GM18873 (cell line): ENCODE results near the gene ENOSF1.
"Not testable (repeated sequence)": the region's sequence is repeated elsewhere in the genome, so short reads cannot be mapped to it uniquely, and the experiment has no call there.

Source experiments
- ATAC-seq: cut with Tn5 transposase; IDR thresholded peaks from one replicate; pipeline ENCODE4 v1.9.1; 2021; ENCODE audit warnings: mild to moderate bottlenecking, moderate library complexity, moderate number of reproducible peaks; ENCODE audit not compliant: unreplicated experiment, low FRiP score

Gene ENOSF1

GRCh38 chr18:709771-710170 lies 2.7 kb downstream of the ENOSF1 start:
- no peak for ATAC-seq

- ATAC-seq, result no peak
These were observed 4.3 kb downstream of the ENOSF1 start for GRCh38 chr18:708096-708495.

DNA sequence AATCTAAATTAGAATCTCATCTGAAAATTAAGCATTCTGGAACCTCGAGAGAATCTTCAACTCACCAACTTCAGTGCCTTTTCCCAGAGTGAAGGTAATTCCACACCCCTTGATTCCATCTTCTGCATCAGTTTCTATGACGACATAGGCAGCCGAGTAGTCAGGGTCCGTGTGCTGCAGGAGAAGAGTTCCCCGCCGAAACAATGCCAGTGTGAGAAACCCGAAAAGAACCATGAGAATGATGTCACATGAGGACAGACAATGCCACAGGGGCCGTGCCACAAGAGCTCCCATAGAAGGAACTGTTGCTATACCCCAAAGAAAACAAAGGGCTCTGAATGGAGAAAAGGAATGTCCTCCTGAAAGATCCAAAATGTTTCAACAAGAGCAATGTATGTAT lies 6.0 kb downstream of the ENOSF1 start:
- no peak for ATAC-seq

- ATAC-seq, result no peak
These were observed 9.0 kb downstream of the ENOSF1 start for GRCh38 chr18:703213-703967.

DNA sequence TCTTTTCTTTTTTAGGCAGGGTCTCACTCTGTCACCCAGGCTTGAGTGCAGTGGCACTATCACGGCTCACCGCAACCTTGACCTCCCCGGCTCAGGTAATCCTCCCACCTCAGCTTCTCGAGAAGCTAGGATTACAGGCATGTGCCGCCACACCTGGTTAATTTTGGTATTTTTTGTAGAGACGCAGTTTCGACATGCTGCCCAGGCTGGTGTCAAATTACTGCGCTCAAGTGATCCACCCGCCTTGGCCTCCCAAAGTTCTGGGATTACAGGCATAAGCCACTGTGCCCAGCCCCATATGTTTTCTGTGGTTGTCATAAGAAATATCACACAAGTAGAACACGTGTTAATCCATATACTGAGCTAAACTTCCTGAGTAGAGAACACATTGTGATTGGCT lies 14.6 kb downstream of the ENOSF1 start:
- no peak for ATAC-seq

DNA sequence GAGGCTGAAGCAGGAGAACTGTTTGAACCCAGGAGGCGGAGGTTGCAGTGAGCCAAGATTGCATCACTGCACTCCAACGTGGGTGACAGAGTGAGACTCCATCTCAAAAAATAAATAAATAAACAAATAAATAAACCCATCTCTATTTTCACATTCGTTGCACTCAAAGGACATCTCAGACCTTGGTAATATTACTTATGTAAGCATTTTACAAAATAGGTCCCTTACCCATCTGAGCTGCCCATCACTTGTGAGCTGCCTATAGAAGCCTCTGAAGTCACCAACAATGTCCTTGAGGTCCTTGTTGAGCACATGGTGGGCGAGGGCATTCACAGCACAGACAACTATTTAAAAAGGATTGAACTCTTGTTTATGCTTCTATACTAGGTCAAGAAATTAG lies 15.4 kb downstream of the ENOSF1 start:
- no peak for ATAC-seq

DNA sequence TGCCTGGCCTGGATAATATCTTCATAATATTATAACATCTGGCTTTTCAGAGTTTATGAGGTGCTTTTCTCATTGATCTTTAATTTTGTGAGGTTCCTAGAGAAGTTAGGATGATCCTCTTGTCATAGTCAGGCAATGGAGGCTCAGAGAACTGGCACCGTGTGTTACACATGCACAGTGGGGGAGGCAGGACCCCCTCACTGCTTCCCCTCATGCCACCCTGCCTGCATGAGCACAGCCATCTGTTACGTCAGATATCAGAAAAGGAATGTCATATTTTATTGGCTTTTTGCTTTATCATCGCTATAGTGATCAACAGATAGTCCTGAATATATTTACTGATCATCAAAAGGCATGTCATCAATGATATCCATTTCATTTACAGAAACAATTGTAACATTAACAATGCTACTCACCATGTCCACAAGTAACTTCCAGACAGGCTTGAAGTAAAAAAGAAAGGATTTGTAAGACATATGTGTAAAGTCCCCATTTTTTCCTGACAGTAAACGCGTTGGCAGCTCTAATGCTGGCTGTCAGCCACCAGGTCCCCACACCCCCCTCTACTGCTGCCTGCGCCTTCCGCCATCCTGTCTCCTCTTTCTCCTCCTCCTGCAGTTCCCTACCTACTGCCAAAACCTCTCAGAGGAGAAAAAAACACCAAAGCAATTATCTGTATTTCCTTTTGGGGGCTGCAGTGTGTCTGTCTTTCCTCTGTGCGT lies 18.8 kb downstream of the ENOSF1 start:
- no peak for ATAC-seq

GRCh38 chr18:692824-693223 lies 19.6 kb downstream of the ENOSF1 start:
- ATAC-seq, result no peak

DNA sequence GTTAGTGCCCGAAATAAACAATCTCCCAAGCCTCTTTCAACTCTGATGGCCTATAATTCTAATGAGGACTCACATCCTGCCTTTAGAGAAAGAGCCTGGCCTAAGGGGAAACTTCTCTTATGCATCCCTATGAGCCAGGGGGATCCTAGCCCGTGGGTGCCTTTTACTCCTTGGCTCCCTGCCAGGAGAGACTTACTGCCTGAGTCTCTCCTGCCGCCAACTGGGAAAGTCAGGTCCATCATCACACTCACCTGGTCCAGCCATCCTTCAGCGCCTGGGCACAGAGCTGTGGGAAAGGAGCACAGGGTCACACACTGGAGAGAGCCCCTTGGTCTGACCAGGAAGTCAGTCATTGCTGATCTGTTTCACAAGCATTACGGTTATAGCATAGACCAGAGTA lies 24.1 kb downstream of the ENOSF1 start:
- ATAC-seq, result no peak

DNA sequence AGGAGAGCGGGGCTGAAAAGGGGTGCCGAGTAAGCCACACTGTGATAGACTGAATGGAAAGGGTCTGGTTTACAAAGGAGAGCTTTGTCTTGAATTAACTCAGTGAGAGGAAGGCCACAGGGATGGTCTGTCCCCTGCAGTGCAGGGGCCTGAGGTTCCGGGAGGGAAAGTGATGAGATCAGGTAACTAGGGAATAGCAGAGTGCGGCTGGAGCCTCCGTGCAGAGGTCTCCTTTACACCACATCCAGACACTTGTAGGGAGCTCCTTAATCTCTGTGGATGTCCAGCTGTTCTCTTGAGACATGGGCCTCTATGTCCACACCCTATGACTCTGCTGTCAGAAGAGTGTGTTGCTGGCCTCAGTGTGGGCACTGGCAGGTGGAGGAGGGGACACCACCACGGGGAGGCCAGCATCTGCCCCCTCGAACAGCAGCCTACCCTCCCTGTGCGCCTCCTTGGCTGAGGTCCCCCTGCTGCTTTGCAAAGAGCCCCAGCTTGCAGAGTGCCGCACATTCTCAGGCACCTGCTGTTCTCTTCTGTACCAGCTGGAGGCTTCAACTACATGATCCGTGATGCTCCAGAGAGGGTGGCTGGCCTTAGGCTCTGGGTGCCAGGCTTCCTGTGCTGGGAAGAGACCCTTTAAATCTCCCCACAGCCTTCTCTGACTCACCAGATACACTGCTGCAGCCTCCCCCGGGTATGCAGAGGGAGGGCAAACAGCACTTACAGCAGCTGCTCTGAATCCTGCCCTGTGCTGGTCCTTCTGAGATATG lies 25.9 kb downstream of the ENOSF1 start:
- no peak for ATAC-seq

DNA sequence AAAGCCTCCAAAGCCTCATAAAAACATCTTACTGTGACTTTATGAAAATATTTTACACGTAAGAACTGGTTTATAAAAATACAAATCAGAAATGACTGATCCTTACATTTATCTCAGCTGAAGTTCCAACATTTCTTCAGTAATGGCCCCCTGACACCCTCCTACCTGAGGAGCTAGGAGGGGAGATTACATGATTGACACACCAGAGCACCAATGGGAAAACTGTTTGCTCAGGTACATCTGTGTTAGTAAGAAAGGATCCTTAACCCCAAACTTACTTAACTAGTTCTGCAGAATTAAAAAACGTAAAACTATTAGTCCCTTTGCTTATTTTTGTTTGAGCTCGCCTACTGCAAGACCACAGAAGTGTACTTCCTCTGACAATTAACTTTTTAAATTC lies 27.0 kb downstream of the ENOSF1 start:
- ATAC-seq, result no peak

DNA sequence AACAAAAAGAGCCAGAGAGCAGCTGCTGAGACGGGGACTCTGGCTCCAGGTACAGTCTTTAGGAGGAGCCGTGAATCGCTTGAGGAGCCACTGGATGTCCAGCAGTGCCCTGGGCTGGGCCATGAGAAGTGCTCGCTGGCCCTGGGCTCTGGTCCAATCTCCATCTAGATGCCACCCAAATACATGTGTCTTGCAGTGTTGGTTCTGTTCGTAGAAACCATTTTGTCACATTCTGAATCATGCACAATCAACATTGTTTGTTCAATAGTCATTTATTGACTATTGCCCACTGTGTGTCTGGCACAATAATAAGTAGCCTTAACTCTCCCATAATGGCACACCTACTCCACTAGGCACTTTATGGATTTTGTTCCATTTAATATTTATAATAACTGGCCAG lies 28.9 kb downstream of the ENOSF1 start:
- no peak for ATAC-seq

- no peak for ATAC-seq
These were observed 29.6 kb downstream of the ENOSF1 start for GRCh38 chr18:682833-683232.

GRCh38 chr18:682416-682815 lies 30.0 kb downstream of the ENOSF1 start:
- not testable (repeated sequence) for ATAC-seq

DNA sequence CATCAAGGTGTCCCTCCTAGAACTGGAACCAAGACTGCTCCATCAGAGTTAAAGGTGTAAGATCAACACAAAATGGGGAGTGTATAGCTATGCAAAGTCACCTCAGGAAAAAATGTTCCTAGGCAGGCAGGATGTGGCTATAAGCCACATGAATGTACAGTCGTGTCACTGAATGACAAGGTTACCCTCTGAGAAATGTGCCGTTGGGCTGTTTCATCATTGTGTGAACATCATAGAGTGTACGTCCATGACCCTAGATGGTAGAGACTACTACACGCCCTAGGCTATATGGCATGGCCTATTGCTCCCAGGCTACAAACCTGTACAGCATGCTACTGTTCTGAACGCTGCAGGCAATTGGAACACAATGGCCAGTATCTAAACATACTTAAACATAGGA lies 30.4 kb downstream of the ENOSF1 start:
- ATAC-seq, result no peak

- no peak for ATAC-seq
These were observed 32.0 kb downstream of the ENOSF1 start for GRCh38 chr18:680392-680791.

DNA sequence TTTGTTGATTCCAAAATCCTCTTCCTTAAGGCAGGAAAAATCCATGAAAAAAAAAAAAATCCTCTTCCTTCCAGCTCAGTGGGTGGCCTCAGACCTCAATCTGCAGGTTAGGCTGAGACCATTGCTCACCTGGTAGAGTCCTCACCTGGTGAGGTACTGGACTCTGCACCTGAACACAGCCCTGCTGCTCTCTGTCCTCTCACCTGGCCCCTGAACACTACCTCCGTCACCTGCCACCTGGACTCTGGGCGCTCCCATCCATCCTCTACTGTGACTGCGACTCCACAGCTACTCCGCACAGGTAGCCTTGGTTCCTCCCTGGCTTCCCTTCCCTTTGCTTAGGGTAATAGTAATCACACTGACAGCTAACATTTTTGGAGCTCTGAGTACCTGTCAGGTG lies 32.9 kb downstream of the ENOSF1 start:
- no peak for ATAC-seq

DNA sequence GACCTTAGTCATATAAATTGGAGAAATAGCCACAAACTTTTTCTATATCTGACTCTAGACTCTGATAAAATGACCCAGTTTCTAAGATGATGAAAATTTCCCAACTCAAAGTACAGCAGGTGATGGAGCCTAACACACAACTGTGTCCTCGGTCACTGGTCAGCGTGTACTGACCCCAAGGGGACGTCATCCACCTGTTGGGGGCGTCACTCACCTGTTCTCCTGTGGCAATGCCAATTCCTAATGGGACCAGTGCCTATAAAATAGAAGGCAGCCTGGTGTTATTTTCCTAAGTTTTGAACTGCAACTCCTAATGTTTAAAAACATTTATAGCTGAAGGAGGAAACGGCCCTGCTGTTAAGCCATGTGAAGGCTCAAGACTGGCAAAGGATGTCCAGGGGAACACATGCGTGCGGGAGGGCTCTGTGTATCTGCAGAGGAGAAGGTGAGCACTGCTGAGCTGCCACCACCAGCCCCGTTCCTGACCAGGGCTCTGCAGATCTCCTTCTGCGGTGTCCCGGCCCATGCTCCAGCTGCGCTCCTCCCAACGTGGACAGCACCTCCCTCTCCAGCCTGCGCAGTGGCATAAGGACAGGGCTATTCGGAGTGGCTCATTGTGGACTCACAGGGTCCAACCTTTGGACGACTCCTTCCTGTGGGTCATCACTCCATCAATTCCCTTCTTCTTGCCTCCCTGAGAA lies 33.8 kb downstream of the ENOSF1 start:
- no peak for ATAC-seq

DNA sequence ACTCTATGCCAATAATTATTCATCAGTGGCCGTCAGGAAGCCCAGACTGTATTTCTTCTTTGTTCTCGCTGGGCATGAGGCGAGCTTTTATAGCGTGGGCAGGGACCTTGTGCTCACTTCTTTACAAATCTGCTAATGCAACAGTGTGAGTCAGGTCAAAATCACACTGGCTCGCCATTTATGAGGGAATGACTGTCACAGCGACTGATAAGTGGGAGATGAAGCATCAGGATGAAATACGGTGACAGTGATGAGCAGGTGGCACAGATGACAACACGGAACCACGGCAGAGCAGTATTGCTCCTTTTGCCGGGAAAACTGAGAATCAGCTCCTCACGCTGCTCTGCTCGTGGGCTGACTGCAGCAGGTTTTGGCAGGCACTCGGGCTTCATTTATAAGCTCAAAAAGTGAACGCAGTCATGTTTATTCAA lies 34.5 kb downstream of the ENOSF1 start:
- ATAC-seq, result no peak

- ATAC-seq, result peak; percentile 60
These were observed 35.3 kb downstream of the ENOSF1 start for GRCh38 chr18:677145-677544.

GRCh38 chr18:676736-677135 lies 35.7 kb downstream of the ENOSF1 start:
- no peak for ATAC-seq
